Effector memory CD8-positive, alpha-beta T cell (primary cell): ENCODE data around the gene TNFRSF19.

ENCODE experiments used
- ATAC-seq: fragments of 150-1000 bp; cut with Tn5 transposase; replicated peaks from 2 replicates; pipeline ENCODE4 v1.10.0; 2021; ENCODE audit warnings: mild to moderate bottlenecking, moderate library complexity
- DNase-seq, 3 experiments: peaks; one replicate each; pipeline ENCODE4 v3.0.0; 2021
- H3K27ac Mint-ChIP-seq, 2 donors: one replicate each; pipeline ENCODE4 v1.8.0; 2022; ENCODE audit warnings: mild to moderate bottlenecking in 2 of 2, mixed read lengths in 2 of 2, moderate library complexity in 2 of 2
- H3K27me3 Mint-ChIP-seq, 2 donors: one replicate each; pipeline ENCODE4 v1.8.0; 2022; ENCODE audit warnings: mixed read lengths in 2 of 2
- H3K36me3 Mint-ChIP-seq: one replicate; pipeline ENCODE4 v1.8.0; 2022; ENCODE audit warnings: mild to moderate bottlenecking, moderate library complexity, mixed read lengths; ENCODE audit not compliant: insufficient read depth
- H3K4me1 Mint-ChIP-seq, 2 donors: one replicate each; pipeline ENCODE4 v1.8.0; 2022; ENCODE audit warnings: low read depth in 2 of 2, mixed read lengths in 2 of 2
- H3K4me3 Mint-ChIP-seq, 2 donors: one replicate each; pipeline ENCODE4 v1.8.0; 2022; ENCODE audit warnings: mild to moderate bottlenecking in 2 of 2, mixed read lengths in 2 of 2, moderate library complexity in 2 of 2
- H3K9me3 Mint-ChIP-seq, 2 donors: one replicate each; pipeline ENCODE4 v1.8.0; 2022; ENCODE audit warnings: mixed read lengths in 2 of 2

Gene TNFRSF19

DNA sequence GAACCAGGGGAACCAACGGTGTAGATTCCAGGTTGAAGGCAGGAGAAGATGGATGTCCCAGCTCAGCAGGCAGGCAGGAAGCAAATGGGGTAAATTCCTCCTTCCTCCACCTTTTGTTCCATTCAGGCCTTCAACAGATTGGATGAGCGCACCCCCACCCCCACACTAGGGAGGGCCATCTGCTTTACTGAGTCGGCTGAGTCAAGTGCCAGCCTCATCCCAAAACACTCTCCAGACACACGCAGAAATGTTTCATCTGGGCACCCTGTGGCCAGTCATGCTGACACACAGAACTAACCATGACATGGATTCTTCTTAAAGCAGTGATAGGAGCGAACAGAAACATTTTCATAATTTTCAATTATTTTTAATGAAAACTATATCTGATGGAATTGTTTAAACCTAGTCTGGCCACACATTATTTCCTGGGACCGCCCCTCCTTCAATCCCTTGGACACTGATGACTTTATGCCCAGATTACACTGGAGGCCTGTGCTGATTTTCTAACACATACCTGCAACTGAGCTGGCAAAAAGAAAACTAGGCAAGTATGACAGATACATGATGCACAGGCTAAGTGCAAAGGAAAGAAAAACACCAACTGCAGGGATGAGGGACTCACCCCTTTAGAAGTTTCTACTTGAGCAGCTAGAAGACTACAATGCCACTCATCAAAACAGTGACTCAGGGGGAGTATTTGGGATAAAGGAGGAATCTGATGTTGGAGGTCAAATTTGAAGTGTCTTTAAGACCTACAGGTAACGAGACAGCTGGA, 154.2 kb downstream of the TNFRSF19 start:
- DNase-seq: no peak
- Mint-ChIP-seq H3K4me3 (no peak overlapping the region), H3K27me3 (no peaks in the 10 kb centered on the region), H3K27ac (no peak overlapping the region), H3K4me1 (no peaks in the 10 kb centered on the region), H3K9me3 (no peaks in the 10 kb centered on the region), H3K36me3 (peaks cover 2% of the 10 kb centered on the region)
- ATAC-seq: no peak
